Measurements from ENCODE around the gene DYSF. TPM values are rescaled to one million over a fixed set of nuclear protein-coding genes. Genes with fewer than 3 reads are reported as not detected.

Gene DYSF
- total RNA-seq, 4 donors from 2014 or later: 0.93 to 3.2 (median 2.8) TPM

DNA sequence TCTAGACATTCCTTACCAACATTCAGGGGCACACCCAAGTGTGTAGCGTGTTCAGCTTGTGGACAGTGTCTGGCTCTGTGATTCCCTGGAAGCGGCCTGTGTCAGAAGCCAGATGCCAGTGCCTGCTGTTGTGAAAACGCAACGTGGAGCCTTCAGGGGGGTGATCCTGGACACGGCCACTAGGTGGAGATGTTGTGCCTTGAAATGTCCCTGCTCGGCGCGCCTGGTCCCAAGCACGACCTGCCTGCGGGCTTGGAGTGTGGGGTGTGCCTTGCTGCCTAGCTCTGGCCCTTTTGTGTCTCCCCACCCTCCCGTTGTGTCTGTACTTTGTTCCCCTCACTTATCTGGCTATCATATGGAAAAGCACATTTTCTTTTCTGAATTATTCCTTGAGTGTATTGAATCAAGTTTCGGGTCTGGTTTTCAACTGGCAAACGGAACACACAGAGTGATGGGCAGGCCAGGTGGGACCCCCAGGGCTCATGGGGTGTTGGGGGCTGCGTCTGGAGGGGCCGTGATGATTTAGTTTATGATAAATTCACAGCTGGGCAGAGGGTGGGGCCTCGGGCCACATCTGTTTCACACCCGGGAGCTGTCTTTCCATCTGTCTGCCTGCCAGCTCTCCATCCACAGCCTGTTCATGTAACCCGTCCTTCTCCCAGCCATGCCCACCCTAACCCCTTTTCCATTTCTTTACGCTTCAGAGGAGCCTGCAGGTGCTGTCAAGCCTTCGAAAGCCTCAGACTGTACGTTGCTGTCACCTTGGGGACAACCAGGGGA, 95.5 kb downstream of the DYSF start:
- peak; percentile 70 to 95 for DNase-seq (ENCODE audit: low spot score in 2 of 2)
- TF ChIP-seq, protein P1, sequence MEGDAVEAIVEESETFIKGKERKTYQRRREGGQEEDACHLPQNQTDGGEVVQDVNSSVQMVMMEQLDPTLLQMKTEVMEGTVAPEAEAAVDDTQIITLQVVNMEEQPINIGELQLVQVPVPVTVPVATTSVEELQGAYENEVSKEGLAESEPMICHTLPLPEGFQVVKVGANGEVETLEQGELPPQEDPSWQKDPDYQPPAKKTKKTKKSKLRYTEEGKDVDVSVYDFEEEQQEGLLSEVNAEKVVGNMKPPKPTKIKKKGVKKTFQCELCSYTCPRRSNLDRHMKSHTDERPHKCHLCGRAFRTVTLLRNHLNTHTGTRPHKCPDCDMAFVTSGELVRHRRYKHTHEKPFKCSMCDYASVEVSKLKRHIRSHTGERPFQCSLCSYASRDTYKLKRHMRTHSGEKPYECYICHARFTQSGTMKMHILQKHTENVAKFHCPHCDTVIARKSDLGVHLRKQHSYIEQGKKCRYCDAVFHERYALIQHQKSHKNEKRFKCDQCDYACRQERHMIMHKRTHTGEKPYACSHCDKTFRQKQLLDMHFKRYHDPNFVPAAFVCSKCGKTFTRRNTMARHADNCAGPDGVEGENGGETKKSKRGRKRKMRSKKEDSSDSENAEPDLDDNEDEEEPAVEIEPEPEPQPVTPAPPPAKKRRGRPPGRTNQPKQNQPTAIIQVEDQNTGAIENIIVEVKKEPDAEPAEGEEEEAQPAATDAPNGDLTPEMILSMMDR (IDR thresholded peaks at IDR 0.05): peak in 1 of 3 donors; percentile 84
- no peak for TF ChIP-seq POLR2A (IDR thresholded peaks at IDR 0.05)
- 36 to 54% methylated on average over 21 of the region's 21 CpGs for WGBS, 2 donors
- intact Hi-C loops (cut with DNase I; ENCODE audit: low total_unique reads): loop anchor here (5.0 kb wide), 1 partner anchor 603 kb away; no protein-coding TSS in a partner anchor
- H3K4me3 ChIP-seq (ENCODE audit: low read depth, poor library complexity, severe bottlenecking): no peak overlapping the region

DNA sequence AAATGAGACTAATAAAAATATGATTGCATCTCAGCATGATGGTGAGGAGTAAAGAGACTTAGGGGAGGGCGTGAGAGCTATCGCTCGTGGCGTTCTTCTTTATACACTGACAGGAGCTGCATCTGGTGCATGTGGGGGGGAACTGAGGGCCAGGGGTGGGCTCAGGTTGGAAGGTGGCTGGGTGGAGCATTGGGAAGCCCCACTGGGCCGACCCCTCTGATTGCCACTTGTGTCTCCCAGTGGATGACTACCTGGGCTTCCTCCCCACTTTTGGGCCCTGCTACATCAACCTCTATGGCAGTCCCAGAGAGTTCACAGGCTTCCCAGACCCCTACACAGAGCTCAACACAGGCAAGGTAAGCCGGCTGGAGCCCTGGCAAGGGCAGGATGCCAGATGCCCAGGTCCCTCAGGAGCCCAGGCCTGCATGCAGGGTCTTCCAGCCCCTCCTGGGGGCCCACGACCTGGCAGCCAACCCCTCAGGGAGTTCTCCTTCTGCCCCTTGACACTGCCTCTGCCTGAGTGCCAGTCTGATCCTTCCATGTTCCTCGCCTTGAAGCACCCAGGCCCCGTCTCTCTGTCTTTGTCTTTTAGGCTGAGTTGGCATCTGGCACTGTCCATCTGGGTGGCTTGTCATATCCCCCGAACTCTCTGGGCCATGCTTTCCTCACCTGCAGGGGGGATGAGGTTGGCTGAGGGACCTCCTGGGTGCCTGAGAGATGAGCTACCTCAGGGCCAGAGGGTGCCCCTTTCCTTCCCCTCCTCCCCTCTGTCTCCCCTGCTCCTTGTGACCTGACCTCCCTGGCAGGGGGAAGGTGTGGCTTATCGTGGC, 97.7 kb downstream of the DYSF start:
- WGBS, 2 donors: 91 to 93% methylated on average over 11 of the region's 11 CpGs
- H3K4me3 ChIP-seq (ENCODE audit: low read depth, poor library complexity, severe bottlenecking): no peak overlapping the region
- no peak for DNase-seq (ENCODE audit: low spot score in 2 of 2)
- no peak for TF ChIP-seq POLR2A (IDR thresholded peaks at IDR 0.05)
- TF ChIP-seq, protein P1 (IDR thresholded peaks at IDR 0.05): no peak
- intact Hi-C loops (cut with DNase I; ENCODE audit: low total_unique reads): loop anchor here (10.0 kb wide), 1 partner anchor 244 kb away; no protein-coding TSS in a partner anchor

- 91 to 93% methylated on average over 9 of the region's 9 CpGs for WGBS, 2 donors
- H3K4me3 ChIP-seq (ENCODE audit: low read depth, poor library complexity, severe bottlenecking): no peak overlapping the region
- no peak for TF ChIP-seq POLR2A (IDR thresholded peaks at IDR 0.05)
- TF ChIP-seq, protein P1 (IDR thresholded peaks at IDR 0.05): no peak
- DNase-seq (ENCODE audit: low spot score in 2 of 2): no peak
- intact Hi-C loops (cut with DNase I; ENCODE audit: low total_unique reads): loop anchor here (10.0 kb wide), 1 partner anchor 243 kb away; no protein-coding TSS in a partner anchor
Observed at GRCh38 chr2:71551631-71551915, 98.2 kb downstream of the DYSF start.

DNA sequence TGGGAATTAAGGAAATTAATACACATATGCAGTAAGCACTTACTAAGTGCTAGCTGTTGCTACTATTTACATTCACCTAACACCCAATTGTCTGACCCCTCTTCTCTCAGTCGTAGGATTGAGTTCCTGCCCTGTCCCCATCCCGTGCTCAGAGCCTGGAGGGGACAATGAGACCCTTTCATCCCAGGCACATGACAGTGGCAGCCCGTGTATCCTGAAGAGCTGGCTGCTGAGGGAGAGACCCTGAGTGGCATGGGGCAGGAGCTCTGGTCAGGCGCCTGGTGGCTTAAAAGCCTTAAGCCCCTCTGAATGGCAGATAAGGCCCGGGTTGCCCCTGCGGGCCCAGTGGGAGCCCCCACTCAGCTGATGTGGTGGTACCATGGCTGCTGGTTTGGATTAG, 99.0 kb downstream of the DYSF start:
- DNase-seq (ENCODE audit: low spot score in 2 of 2): no peak
- 77 to 79% methylated on average over 6 of the region's 6 CpGs for WGBS, 2 donors
- intact Hi-C loops (cut with DNase I; ENCODE audit: low total_unique reads): loop anchor here (10.0 kb wide), 1 partner anchor 242 kb away; no protein-coding TSS in a partner anchor
- H3K4me3 ChIP-seq (ENCODE audit: low read depth, poor library complexity, severe bottlenecking): no peak overlapping the region
- no peak for TF ChIP-seq POLR2A (IDR thresholded peaks at IDR 0.05)
- TF ChIP-seq, protein P1 (IDR thresholded peaks at IDR 0.05): no peak

DNA sequence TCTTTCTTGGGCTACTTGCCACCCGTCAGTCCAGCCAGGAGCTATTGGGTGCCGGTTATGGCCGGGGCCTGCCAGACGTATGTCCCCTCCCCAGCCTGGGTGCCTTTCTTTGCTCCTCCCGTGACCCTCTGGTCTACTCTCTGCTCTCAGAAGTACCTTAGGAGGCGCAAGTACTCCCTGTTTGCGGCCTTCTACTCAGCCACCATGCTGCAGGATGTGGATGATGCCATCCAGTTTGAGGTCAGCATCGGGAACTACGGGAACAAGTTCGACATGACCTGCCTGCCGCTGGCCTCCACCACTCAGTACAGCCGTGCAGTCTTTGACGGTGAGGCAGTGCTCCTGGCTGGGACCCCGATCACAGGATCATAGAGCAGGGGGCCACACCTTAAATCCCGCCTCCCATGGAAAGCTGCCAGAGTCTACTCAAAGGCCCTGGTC, 99.5 kb downstream of the DYSF start:
- intact Hi-C loops (cut with DNase I; ENCODE audit: low total_unique reads): loop anchor here (10.0 kb wide), 1 partner anchor 242 kb away; no protein-coding TSS in a partner anchor
- no peak overlapping the region for H3K4me3 ChIP-seq (ENCODE audit: low read depth, poor library complexity, severe bottlenecking)
- TF ChIP-seq POLR2A (IDR thresholded peaks at IDR 0.05): no peak
- TF ChIP-seq, protein P1 (IDR thresholded peaks at IDR 0.05): no peak
- DNase-seq (ENCODE audit: low spot score in 2 of 2): no peak
- 74 to 84% methylated on average over 15 of the region's 15 CpGs for WGBS, 2 donors

All from lower leg skin (tissue), 4 donors.